Effector memory CD8-positive, alpha-beta T cell (primary cell): ENCODE data around the gene CACNA2D4.
"Not testable (repeated sequence)": the region's sequence is repeated elsewhere in the genome, so short reads cannot be mapped to it uniquely, and the experiment has no call there.

Source experiments
- ATAC-seq: fragments of 150-1000 bp; cut with Tn5 transposase; replicated peaks from 2 replicates; pipeline ENCODE4 v1.10.0; 2021; ENCODE audit warnings: mild to moderate bottlenecking, moderate library complexity
- DNase-seq, 3 experiments: peaks; one replicate each; pipeline ENCODE4 v3.0.0; 2021
- H3K27ac Mint-ChIP-seq, 2 donors: one replicate each; pipeline ENCODE4 v1.8.0; 2022; ENCODE audit warnings: mild to moderate bottlenecking in 2 of 2, mixed read lengths in 2 of 2, moderate library complexity in 2 of 2
- H3K27me3 Mint-ChIP-seq, 2 donors: one replicate each; pipeline ENCODE4 v1.8.0; 2022; ENCODE audit warnings: mixed read lengths in 2 of 2
- H3K36me3 Mint-ChIP-seq: one replicate; pipeline ENCODE4 v1.8.0; 2022; ENCODE audit warnings: mild to moderate bottlenecking, moderate library complexity, mixed read lengths; ENCODE audit not compliant: insufficient read depth
- H3K4me1 Mint-ChIP-seq, 2 donors: one replicate each; pipeline ENCODE4 v1.8.0; 2022; ENCODE audit warnings: low read depth in 2 of 2, mixed read lengths in 2 of 2
- H3K4me3 Mint-ChIP-seq, 2 donors: one replicate each; pipeline ENCODE4 v1.8.0; 2022; ENCODE audit warnings: mild to moderate bottlenecking in 2 of 2, mixed read lengths in 2 of 2, moderate library complexity in 2 of 2
- H3K9me3 Mint-ChIP-seq, 2 donors: one replicate each; pipeline ENCODE4 v1.8.0; 2022; ENCODE audit warnings: mixed read lengths in 2 of 2
- total RNA-seq, 9 experiments: gene quantifications; one replicate each; lab custom pipeline; 2026; lab: John Stamatoyannopoulos, UW

CACNA2D4 gene, protein sequence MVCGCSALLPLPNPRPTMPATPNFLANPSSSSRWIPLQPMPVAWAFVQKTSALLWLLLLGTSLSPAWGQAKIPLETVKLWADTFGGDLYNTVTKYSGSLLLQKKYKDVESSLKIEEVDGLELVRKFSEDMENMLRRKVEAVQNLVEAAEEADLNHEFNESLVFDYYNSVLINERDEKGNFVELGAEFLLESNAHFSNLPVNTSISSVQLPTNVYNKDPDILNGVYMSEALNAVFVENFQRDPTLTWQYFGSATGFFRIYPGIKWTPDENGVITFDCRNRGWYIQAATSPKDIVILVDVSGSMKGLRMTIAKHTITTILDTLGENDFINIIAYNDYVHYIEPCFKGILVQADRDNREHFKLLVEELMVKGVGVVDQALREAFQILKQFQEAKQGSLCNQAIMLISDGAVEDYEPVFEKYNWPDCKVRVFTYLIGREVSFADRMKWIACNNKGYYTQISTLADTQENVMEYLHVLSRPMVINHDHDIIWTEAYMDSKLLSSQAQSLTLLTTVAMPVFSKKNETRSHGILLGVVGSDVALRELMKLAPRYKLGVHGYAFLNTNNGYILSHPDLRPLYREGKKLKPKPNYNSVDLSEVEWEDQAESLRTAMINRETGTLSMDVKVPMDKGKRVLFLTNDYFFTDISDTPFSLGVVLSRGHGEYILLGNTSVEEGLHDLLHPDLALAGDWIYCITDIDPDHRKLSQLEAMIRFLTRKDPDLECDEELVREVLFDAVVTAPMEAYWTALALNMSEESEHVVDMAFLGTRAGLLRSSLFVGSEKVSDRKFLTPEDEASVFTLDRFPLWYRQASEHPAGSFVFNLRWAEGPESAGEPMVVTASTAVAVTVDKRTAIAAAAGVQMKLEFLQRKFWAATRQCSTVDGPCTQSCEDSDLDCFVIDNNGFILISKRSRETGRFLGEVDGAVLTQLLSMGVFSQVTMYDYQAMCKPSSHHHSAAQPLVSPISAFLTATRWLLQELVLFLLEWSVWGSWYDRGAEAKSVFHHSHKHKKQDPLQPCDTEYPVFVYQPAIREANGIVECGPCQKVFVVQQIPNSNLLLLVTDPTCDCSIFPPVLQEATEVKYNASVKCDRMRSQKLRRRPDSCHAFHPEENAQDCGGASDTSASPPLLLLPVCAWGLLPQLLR
- total RNA-seq, result 2.6 to 19.3 (median 6.0) reads per million in 9 experiments

DNA sequence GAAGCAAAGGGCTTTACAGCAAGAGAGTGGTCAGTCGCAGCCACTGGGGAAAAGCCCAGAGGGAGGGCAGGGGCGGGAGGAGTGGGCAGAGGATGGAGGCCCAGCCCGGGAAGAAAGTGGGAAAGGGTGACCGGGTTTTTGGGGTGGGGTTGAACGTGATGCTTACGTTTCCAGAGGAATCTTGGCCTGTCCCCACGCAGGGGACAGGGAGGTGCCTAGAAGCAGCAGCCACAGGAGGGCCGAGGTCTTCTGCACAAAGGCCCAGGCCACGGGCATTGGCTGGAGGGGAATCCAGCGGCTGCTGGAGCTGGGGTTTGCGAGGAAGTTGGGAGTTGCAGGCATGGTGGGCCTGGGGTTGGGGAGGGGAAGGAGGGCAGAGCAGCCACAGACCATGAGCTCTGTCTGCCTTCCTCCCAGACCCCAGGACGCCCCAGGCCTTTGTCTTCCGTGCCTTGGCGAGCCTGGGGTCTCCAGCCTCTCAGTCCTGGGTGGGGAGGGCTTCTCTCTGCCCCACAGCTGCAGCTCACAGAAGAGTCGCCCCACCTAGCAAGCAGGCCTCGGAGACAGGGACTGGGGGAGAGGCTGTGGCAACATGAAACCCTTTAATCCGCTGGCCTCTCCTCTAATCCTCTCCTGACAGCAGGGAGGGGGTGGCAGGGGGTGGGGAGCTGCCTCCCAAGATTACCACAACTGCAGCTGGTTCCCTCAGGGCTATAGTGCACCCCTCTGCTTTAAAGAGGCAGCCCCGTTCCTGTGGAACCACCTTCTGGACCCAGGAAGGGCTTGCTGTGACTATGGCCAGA is at the start of gene CACNA2D4:
Gene CACNA2D4, minus strand, starts transcription at position 572 of the 803 bp plus-strand sequence. Its CDS starts 179 bp downstream, at position 393.
- H3K27me3 Mint-ChIP-seq, result peaks cover 15 to 22% of the 10 kb centered on the region in 2 donors
- ATAC-seq, result no peak
- DNase-seq, result no peak
- H3K4me1 Mint-ChIP-seq, result peaks cover 11 to 22% of the 10 kb centered on the region in 2 donors
- H3K9me3 Mint-ChIP-seq, result no peaks in the 10 kb centered on the region
- peak within 1 kb of the TSS in 1 of 2 donors; percentile 53 for H3K4me3 Mint-ChIP-seq
- H3K36me3 Mint-ChIP-seq, result no peaks in the 10 kb centered on the region
- no peak within 1 kb of the TSS for H3K27ac Mint-ChIP-seq

DNA sequence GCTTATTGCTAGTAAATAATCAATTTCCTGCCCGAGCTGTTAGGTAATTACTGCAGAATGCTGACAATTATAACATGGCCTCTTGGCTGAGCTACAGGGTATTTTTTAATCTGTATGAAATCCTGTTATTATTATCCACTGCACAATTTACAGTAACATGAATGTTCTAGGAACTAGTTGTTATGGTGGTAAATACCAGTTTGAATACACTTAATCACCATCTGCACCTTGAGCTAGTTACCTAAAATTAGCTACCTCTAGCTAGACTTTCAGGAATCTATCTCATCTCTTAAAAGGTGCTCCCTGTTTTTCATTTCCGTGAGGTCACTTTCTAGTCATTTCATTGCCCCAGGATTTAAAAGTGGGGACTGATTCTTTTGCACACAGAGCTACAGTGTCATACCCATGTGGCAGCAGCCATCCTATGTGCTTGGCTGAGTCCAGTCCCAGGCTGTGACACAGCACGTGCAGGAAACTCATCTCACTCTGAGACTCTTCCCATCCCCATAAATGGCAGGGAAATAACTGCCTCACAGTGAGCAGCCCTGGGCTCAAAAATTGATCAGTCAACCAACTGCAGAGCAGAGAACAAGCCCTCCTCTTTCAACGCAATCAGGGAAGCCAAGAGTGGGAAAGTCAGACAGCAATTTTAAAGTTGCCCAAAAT is 48.2 kb upstream of the CACNA2D4 start:
- Mint-ChIP-seq H3K4me3 (no peak overlapping the region), H3K9me3 (no peaks in the 10 kb centered on the region), H3K27me3 (no peaks in the 10 kb centered on the region), H3K4me1 (peaks cover 8 to 13% of the 10 kb centered on the region in 2 donors), H3K36me3 (peaks cover 20% of the 10 kb centered on the region), H3K27ac (no peak overlapping the region)
- no peak for DNase-seq
- no peak for ATAC-seq

DNA sequence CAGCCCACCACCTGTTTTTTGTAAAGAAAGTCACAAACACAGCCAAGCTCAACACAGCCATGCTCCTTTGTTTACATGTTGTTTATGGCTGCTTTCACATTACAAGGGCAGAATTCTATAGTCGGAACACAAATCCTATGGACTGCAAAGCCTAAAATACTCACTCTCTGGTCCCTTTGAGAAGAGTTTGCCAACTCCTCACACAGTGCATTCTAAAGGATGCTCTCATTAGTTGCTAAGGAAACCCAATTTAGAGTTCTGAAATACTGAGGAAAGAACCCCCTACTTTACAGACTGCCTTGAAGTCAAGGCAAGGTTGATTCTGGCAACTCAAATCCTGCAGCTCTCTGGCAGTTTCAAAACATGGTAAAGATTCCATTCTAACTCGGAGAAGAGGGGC is 47.5 kb upstream of the CACNA2D4 start:
- no peak for DNase-seq
- H3K4me1 Mint-ChIP-seq, result peaks cover 8 to 9% of the 10 kb centered on the region in 2 donors

DNA sequence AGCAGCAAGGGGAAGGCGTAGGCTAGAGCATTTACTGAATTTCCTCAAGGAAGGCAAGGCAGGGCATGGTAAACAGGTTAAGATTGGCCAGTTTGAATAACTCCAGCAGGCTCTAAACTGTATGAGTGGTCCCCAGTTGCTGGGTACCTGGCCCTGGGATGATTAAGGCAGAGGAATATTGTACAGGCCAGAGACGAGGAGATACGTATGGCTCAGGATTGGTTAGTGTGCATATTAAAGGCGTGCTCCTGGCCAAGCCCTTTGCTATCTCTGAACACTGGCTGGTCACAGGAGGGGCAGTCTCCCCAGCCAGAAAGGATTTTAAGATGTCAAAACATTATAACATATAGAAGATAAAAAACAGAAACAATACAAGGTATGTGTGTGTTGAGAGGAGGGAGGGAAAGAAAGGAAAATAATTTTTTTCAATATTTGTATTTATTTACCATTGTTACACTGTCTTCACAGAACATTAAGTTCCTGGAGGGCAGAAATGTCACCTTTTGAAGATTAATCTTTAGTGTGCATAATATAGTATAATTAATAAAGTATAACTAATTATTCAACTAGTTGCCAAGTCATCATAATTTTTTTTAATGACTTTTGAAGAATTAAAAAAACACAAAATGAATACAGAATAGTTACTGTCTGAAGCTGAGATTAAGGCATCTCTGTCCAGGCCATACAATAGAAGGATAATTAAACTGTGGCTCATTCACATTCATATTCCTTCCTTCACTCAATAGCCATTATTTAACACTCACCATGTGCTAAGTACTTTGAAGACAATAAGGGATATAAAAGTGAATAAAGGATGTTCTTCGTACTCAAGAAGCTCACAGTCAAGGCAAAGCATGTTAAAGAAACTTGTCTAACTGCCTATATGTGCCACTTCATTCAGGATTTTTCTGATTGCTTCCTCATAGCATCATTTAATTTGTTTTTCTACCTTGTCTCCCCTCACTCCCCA is 43.9 kb upstream of the CACNA2D4 start:
- H3K27me3 Mint-ChIP-seq, result no peaks in the 10 kb centered on the region
- DNase-seq (no peak), ATAC-seq (no peak)
- H3K4me1 Mint-ChIP-seq, result peaks cover 5 to 8% of the 10 kb centered on the region in 2 donors
- H3K4me3 Mint-ChIP-seq, result no peak overlapping the region
- peaks cover 23% of the 10 kb centered on the region for H3K36me3 Mint-ChIP-seq
- peak overlapping the region; percentile 16 to 45 for H3K27ac Mint-ChIP-seq
- H3K9me3 Mint-ChIP-seq, result no peaks in the 10 kb centered on the region

More for the DNA sequence above, 47.5 kb upstream of the CACNA2D4 start:
- ATAC-seq, result no peak
- H3K27ac Mint-ChIP-seq, result no peak overlapping the region
- no peaks in the 10 kb centered on the region for H3K9me3 Mint-ChIP-seq
- no peak overlapping the region for H3K4me3 Mint-ChIP-seq
- no peaks in the 10 kb centered on the region for H3K27me3 Mint-ChIP-seq
- peaks cover 20% of the 10 kb centered on the region for H3K36me3 Mint-ChIP-seq

DNA sequence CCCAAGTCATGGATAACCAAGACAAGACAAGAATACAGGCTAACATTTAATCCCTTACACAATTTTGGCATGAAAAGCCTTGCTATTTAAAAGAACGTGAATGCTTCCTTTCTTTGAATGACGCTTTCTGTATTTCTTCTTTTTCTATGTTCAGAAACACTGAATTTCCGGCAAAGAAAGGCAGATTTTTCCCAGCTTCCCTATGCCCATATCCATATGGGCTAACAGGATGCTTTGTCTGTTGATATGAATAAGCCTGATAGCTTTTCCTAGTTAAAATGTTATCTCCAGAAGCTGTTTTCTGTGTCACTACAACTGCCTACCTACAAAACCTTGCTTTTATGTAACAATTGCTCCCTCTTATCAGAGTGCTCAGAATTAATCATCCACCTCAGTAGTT is 38.3 kb upstream of the CACNA2D4 start:
- H3K36me3 Mint-ChIP-seq, result peaks cover 32% of the 10 kb centered on the region

DNA sequence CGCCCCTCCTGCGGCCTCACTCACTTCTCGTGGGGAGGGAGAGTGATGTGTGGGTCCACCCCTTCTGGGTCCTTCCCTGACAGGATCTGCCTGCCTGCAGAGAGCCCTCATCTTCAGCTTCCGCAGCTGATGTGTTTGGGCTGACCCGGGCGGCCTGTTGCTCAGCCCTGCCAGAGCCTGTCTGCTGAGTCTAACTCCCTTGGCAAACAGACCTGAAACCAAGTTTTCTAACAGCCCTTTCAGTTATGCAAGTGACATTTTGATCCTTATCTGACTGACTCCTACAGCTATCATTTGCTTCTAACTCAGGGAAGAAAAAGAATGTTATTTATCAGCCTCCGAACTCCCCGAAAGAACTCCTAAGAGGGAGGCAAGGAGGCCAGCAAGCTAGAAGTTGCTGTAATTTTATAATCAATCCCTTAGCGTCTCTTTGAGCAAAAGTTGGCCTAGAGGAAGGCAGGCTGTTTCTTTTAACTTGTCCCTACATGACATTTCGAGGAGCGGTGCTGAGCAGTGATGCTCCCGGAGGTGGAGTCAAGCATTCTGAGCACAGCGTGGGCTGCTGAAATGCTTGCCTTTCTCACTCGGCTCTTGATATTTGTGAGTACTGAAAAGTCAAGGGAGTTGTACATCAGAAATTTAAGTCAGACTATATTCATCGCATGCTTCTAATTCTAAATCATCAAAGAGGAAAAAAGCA is 31.5 kb upstream of the CACNA2D4 start:
- H3K9me3 Mint-ChIP-seq, result no peaks in the 10 kb centered on the region
- H3K27ac Mint-ChIP-seq, result peak overlapping the region; percentile 52 to 68
- H3K27me3 Mint-ChIP-seq, result no peaks in the 10 kb centered on the region
- H3K4me3 Mint-ChIP-seq, result no peak overlapping the region
- H3K36me3 Mint-ChIP-seq, result peaks cover 57% of the 10 kb centered on the region
- DNase-seq (no peak), ATAC-seq (no peak)
- no peaks in the 10 kb centered on the region for H3K4me1 Mint-ChIP-seq

More for the DNA sequence above, 38.3 kb upstream of the CACNA2D4 start:
- ATAC-seq, result no peak
- H3K27ac Mint-ChIP-seq, result no peak overlapping the region
- H3K4me1 Mint-ChIP-seq, result peaks cover under 1% of the 10 kb centered on the region in 2 donors
- no peak for DNase-seq
- no peaks in the 10 kb centered on the region for H3K27me3 Mint-ChIP-seq
- H3K4me3 Mint-ChIP-seq, result no peak overlapping the region
- no peaks in the 10 kb centered on the region for H3K9me3 Mint-ChIP-seq

DNA sequence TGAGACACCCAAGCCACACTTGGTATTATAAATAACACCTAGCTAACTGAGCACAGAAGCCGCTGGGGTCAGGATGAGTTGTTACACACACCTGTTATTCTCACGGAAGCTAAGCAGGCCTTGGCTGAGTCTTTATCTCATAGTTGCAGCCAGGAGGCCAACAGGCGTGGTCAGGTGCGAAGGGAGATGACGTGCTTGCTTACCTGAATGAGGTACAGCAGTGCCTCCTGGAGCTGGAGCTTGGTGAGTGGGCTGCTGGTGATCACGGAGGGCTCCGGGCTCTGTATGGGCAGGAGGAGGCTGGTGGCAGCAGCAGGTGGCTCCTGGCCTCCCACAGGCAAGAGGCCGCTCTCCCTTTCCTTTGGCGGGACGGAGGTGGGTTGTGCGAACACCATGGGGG is 30.4 kb upstream of the CACNA2D4 start:
- H3K4me1 Mint-ChIP-seq, result no peaks in the 10 kb centered on the region
- peak overlapping the region in 1 of 2 donors; percentile 23 for H3K27ac Mint-ChIP-seq
- no peak for DNase-seq
- no peak overlapping the region for H3K4me3 Mint-ChIP-seq
- H3K9me3 Mint-ChIP-seq, result no peaks in the 10 kb centered on the region
- no peak for ATAC-seq
- no peaks in the 10 kb centered on the region for H3K27me3 Mint-ChIP-seq
- peaks cover 53% of the 10 kb centered on the region for H3K36me3 Mint-ChIP-seq

DNA sequence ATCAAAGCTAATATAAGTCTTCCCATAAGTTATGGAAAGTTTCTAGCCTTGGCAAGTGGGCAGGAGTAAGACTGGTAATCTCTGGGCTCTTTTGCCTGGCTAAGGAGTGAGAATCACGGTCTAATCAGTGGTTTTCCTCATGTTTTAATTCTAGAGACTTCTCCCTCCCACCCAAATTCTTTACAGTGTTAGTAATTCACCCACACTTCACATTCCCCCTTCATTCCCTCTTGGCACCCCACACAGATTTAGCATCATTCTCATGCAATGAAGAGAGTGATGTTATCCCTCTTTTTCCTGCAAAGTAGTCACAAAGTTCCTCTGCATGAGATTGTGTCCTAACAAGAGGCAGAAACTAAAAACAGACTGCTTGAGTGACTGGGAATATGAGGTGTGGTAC is 28.6 kb upstream of the CACNA2D4 start:
- DNase-seq, result no peak
- no peak overlapping the region for H3K4me3 Mint-ChIP-seq
- H3K9me3 Mint-ChIP-seq, result no peaks in the 10 kb centered on the region
- H3K36me3 Mint-ChIP-seq, result peaks cover 40% of the 10 kb centered on the region
- no peaks in the 10 kb centered on the region for H3K4me1 Mint-ChIP-seq
- no peak for ATAC-seq
- H3K27me3 Mint-ChIP-seq, result no peaks in the 10 kb centered on the region
- no peak overlapping the region for H3K27ac Mint-ChIP-seq

DNA sequence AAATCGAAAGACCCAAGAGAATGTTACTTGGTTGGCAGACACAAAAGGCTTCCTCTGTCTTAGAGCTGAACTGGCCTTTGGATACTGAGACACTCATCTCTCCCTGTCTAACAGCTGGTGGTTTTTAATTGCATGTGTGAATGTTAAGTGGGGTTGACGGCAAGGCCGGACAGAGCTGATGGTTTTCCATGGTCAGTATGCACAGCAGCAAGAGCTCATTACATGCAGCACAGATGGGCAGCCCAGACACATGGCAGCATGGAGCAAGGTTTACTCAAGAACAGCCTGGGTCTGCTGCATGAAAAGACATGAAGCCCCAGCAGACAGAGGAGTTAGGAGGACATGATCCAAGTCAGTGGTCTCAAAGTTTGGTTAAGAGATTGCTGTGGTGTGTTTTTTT is 27.8 kb upstream of the CACNA2D4 start:
- DNase-seq, result no peak
- ATAC-seq, result no peak
- no peak overlapping the region for H3K27ac Mint-ChIP-seq
- peaks cover 38% of the 10 kb centered on the region for H3K36me3 Mint-ChIP-seq
- no peaks in the 10 kb centered on the region for H3K9me3 Mint-ChIP-seq
- H3K27me3 Mint-ChIP-seq, result no peaks in the 10 kb centered on the region
- H3K4me3 Mint-ChIP-seq, result no peak overlapping the region
- H3K4me1 Mint-ChIP-seq, result no peaks in the 10 kb centered on the region

DNA sequence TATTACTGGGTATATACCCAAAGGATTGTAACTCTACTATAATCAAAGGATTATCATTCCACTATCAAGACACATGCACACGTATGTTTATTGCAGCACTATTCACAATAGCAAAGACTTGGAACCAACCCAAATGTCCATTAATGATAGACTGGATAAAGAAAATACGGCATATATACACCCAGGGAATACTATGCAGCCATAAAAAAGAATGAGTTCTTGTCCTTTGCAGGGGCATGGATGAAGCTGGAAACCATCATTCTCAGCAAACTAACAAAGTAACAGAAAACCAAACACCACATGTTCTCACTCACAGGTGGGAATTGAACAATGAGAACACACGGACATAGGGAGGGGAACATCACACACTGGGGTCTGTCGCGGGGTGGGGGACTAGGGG is 27.1 kb upstream of the CACNA2D4 start:
- not testable (repeated sequence) for ATAC-seq, H3K4me3 Mint-ChIP-seq, DNase-seq, H3K4me1 Mint-ChIP-seq, H3K9me3 Mint-ChIP-seq, H3K27me3 Mint-ChIP-seq
- Mint-ChIP-seq H3K36me3 (peaks cover 41% of the 10 kb centered on the region), H3K27ac (peak overlapping the region in 1 of 2 donors; percentile 51)
